ENCODE data around the gene CFAP69.

CFAP69 gene

GRCh38 chr7:90244909-90245851 is at the start of gene CFAP69:
Gene CFAP69, plus strand, starts transcription at chr7:90245174. Its CDS starts 251 bp downstream, at chr7:90245425.
- DNase-seq (ENCODE audit: low read depth), result peak; percentile 67

GRCh38 chr7:90201500-90202195 is 43.3 kb upstream of the CFAP69 start:
- no peak for DNase-seq (ENCODE audit: low read depth)

- DNase-seq (ENCODE audit: low read depth), result no peak
These were observed 37.0 kb upstream of the CFAP69 start for GRCh38 chr7:90207956-90208355.

- no peak for DNase-seq (ENCODE audit: low read depth)
These were observed 35.2 kb upstream of the CFAP69 start for GRCh38 chr7:90209776-90210175.

GRCh38 chr7:90210475-90210874 is 34.5 kb upstream of the CFAP69 start:
- no peak for DNase-seq (ENCODE audit: low read depth)

GRCh38 chr7:90210981-90211380 is 34.0 kb upstream of the CFAP69 start:
- DNase-seq (ENCODE audit: low read depth), result no peak

- no peak for DNase-seq (ENCODE audit: low read depth)
These were observed 33.4 kb upstream of the CFAP69 start, which contains the start of gene STEAP2 for GRCh38 chr7:90211391-90212148. Gene STEAP2, plus strand, starts transcription at chr7:90211740. Its CDS starts 13,343 bp downstream, at chr7:90225083.

GRCh38 chr7:90212149-90212495 is 32.9 kb upstream of the CFAP69 start:
- DNase-seq (ENCODE audit: low read depth), result no peak

GRCh38 chr7:90213521-90213920 is 31.5 kb upstream of the CFAP69 start:
- DNase-seq (ENCODE audit: low read depth), result no peak

GRCh38 chr7:90216080-90216674 is 28.8 kb upstream of the CFAP69 start:
- no peak for DNase-seq (ENCODE audit: low read depth)

GRCh38 chr7:90216771-90217170 is 28.2 kb upstream of the CFAP69 start:
- DNase-seq (ENCODE audit: low read depth), result no peak

GRCh38 chr7:90222390-90222789 is 22.6 kb upstream of the CFAP69 start:
- DNase-seq (ENCODE audit: low read depth), result no peak

- DNase-seq (ENCODE audit: low read depth), result no peak
These were observed 21.9 kb upstream of the CFAP69 start for GRCh38 chr7:90222811-90223725.

GRCh38 chr7:90224195-90224594 is 20.8 kb upstream of the CFAP69 start:
- DNase-seq (ENCODE audit: low read depth), result no peak

GRCh38 chr7:90225181-90225580 is 19.8 kb upstream of the CFAP69 start:
- DNase-seq (ENCODE audit: low read depth), result no peak

- no peak for DNase-seq (ENCODE audit: low read depth)
These were observed 19.4 kb upstream of the CFAP69 start for GRCh38 chr7:90225601-90226000.

- DNase-seq (ENCODE audit: low read depth), result no peak
These were observed 17.7 kb upstream of the CFAP69 start for GRCh38 chr7:90227259-90227658.

GRCh38 chr7:90229682-90230081 is 15.3 kb upstream of the CFAP69 start:
- DNase-seq (ENCODE audit: low read depth), result no peak

GRCh38 chr7:90230834-90231233 is 14.1 kb upstream of the CFAP69 start:
- no peak for DNase-seq (ENCODE audit: low read depth)

GRCh38 chr7:90231304-90231703 is 13.7 kb upstream of the CFAP69 start:
- DNase-seq (ENCODE audit: low read depth), result no peak

GRCh38 chr7:90232430-90232829 is 12.5 kb upstream of the CFAP69 start:
- DNase-seq (ENCODE audit: low read depth), result no peak
